Fibroblast of mammary gland (primary cell): Measurements from ENCODE around the gene RBMS3.

Source experiments
- DNase-seq: peaks from one replicate; pipeline ENCODE4 v3.0.0-alpha.2; 2010; ENCODE audit warnings: low read depth
- H3K4me3 ChIP-seq: 2 replicates; pipeline ENCODE4 v1.5.1; 2011; ENCODE audit warnings: low read depth, mild to moderate bottlenecking, low read length, moderate library complexity; ENCODE audit not compliant: control insufficient read depth
- TF ChIP-seq, protein P1 (sequence below): conservative IDR thresholded peaks from 2 replicates; pipeline ENCODE4 v1.5.1; 2011; ENCODE audit warnings: low read depth, low read length, inconsistent platforms; ENCODE audit not compliant: control insufficient read depth, insufficient read depth

The RBMS3 gene

DNA sequence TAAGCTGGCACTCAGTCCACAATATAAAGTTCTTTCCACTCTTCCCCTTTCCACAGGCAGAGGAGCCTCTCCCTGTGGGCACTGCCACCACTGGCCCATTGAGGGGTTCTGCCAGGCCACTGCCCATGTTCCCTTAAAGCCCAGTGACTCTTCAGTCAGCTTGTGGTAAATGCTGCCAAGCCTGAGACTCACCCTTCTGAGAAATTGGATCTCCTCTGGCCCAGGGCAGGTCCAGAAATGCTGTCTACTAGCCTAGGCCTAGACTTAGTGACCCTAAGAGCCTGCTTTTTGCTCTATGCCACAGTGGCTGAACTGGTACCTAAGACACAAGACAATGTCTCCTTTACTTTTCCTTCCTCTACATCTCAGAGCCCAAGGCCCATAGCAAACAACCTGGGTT, 295.8 kb downstream of the RBMS3 start:
- TF ChIP-seq, protein P1, sequence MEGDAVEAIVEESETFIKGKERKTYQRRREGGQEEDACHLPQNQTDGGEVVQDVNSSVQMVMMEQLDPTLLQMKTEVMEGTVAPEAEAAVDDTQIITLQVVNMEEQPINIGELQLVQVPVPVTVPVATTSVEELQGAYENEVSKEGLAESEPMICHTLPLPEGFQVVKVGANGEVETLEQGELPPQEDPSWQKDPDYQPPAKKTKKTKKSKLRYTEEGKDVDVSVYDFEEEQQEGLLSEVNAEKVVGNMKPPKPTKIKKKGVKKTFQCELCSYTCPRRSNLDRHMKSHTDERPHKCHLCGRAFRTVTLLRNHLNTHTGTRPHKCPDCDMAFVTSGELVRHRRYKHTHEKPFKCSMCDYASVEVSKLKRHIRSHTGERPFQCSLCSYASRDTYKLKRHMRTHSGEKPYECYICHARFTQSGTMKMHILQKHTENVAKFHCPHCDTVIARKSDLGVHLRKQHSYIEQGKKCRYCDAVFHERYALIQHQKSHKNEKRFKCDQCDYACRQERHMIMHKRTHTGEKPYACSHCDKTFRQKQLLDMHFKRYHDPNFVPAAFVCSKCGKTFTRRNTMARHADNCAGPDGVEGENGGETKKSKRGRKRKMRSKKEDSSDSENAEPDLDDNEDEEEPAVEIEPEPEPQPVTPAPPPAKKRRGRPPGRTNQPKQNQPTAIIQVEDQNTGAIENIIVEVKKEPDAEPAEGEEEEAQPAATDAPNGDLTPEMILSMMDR = no peak
- no peak overlapping the region for H3K4me3 ChIP-seq
- no peak for DNase-seq

- TF ChIP-seq, protein P1 = no peak
- DNase-seq = no peak
- no peak overlapping the region for H3K4me3 ChIP-seq
Observed at GRCh38 chr3:29577250-29577649, 296.4 kb downstream of the RBMS3 start.

DNA sequence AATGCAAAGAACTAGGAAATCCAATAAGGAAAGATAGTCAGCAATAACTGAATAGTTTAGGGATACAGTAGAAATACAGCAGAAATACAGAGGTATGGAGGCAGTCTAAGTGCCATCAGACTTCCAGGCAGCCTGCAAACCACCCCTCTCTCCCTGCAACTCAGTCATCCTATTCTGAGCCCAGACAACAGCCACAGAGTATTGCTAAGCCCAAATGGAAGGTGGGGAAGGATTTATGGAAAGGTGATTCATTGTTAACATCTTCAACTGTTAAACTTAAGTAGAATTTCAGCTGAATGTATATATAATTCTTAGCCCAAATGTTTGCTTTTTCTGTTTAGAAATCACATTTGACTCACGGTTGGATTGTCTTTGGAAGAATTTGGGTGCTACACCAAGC, 300.4 kb downstream of the RBMS3 start:
- DNase-seq = peak; percentile 40
- H3K4me3 ChIP-seq = no peak overlapping the region
- TF ChIP-seq, protein P1 = no peak

GRCh38 chr3:29582273-29582672, 301.4 kb downstream of the RBMS3 start:
- TF ChIP-seq, protein P1 = no peak
- no peak overlapping the region for H3K4me3 ChIP-seq
- no peak for DNase-seq

DNA sequence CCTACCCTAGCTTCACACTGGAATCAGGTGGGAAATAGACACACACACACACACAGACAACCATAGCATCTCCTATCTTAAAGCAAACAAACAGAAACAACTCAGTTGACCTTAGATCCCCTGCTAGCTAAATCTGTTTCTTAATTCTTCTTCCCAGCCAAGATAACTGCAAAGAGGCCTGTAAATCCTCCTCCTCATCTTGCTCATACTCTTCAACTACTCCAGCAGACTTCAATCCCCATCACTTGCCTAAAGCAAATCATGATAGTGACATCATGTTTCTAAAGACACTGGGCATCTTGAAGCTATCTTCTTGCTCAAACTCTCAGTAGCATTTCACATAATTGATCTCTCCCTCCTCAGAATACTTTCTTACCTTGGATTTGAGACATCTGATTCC, 303.0 kb downstream of the RBMS3 start:
- DNase-seq = peak; percentile 8
- TF ChIP-seq, protein P1 = no peak
- H3K4me3 ChIP-seq = no peak overlapping the region

DNA sequence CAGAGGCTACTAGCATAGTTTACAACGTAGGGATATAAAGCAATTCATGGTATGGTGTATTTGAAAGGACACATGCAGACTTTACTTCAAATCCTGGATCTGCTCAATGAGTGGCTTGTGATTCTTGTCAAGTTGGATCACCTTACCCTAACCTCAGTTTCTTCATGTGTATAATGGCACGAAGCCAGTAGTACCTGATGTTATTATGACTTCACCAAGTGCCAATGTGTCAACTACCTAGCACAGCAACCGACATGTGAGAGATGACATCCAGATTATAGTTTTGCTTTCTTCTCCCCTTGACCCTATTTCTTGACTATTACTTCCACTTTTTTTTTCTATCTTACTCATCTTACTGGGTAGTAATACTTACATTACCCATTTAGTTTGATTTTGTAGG, 304.5 kb downstream of the RBMS3 start:
- no peak for DNase-seq
- TF ChIP-seq, protein P1 = no peak
- H3K4me3 ChIP-seq = no peak overlapping the region

DNA sequence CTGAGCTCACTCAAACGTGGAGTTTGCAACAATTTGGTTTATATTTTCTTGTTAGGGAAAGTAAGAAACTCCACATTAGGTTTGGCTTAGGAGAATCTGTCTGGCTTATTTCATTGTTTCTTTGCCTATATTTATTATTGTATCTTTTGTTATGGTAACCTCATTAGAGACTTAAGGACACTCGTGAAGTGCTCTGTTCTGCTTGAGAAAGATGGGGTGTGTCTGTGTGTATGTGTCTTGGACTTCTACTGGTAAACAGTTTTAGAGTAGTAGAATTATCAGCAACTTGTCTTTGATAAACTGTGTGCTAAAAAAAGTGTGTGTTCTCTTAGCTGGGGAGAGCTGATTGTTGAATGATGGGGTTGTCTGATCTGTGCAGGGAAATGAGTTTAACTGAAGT, 306.5 kb downstream of the RBMS3 start:
- TF ChIP-seq, protein P1 = no peak
- no peak overlapping the region for H3K4me3 ChIP-seq
- DNase-seq = no peak
